ENCODE measurements around the gene RXRA.

DNA sequence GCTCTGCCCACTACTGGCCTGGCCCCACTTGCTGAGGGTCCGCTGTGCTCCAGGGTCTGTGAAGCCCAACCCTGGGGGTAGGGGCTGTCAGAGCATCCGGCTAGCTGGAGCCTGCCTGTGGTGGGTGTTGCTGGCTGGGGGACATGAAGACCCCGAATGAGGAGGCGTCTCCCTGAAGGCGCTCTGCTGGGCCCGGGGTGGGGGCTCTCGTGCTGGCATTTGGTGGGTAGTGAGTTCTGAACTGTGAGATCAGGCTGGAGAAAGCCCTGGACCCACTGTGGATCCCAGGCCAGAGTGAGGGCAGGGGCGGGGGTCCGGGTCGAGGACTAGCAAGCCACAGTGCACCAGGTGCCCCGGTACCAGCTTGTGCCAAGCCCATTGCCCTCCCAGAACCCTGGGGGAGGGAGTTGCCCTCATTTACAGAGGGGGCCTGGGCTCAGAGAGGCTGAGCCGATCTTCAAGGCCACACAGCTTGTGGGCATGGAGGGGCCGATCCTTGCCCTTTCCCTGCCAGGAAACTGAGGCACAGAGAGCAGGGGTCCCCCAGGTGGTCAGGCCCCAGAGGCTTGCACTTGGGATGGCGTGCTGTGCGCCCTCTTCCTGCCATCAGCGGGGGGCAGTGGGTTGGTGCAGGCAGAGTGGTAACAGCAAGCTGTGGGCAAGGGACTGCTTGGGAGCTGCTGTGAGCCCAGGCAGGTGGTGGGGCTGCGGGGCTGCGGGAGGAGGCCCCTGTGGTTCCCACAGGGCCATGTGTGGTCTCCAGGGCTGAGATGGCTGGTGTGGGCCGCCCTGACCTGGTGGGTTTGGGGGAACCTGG lies 15.9 kb downstream of the RXRA start:
- no peak for TF ChIP-seq ZFX (IDR thresholded peaks at IDR 0.05; ENCODE audit: borderline replicate concordance)
- TF ChIP-seq, protein P1, sequence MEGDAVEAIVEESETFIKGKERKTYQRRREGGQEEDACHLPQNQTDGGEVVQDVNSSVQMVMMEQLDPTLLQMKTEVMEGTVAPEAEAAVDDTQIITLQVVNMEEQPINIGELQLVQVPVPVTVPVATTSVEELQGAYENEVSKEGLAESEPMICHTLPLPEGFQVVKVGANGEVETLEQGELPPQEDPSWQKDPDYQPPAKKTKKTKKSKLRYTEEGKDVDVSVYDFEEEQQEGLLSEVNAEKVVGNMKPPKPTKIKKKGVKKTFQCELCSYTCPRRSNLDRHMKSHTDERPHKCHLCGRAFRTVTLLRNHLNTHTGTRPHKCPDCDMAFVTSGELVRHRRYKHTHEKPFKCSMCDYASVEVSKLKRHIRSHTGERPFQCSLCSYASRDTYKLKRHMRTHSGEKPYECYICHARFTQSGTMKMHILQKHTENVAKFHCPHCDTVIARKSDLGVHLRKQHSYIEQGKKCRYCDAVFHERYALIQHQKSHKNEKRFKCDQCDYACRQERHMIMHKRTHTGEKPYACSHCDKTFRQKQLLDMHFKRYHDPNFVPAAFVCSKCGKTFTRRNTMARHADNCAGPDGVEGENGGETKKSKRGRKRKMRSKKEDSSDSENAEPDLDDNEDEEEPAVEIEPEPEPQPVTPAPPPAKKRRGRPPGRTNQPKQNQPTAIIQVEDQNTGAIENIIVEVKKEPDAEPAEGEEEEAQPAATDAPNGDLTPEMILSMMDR (IDR thresholded peaks at IDR 0.05): no peak

Measured in 22Rv1 (cell line).